Iris pigment epithelial cell (primary cell): Measurements from ENCODE around the gene KRTAP10-2.
"Not testable (repeated sequence)": the region's sequence is repeated elsewhere in the genome, so short reads cannot be mapped to it uniquely, and the experiment has no call there.

ENCODE experiments used
- DNase-seq: peaks from one replicate; pipeline ENCODE4 v3.0.0-alpha.2; 2011; ENCODE audit warnings: low read depth

Gene KRTAP10-2

DNA sequence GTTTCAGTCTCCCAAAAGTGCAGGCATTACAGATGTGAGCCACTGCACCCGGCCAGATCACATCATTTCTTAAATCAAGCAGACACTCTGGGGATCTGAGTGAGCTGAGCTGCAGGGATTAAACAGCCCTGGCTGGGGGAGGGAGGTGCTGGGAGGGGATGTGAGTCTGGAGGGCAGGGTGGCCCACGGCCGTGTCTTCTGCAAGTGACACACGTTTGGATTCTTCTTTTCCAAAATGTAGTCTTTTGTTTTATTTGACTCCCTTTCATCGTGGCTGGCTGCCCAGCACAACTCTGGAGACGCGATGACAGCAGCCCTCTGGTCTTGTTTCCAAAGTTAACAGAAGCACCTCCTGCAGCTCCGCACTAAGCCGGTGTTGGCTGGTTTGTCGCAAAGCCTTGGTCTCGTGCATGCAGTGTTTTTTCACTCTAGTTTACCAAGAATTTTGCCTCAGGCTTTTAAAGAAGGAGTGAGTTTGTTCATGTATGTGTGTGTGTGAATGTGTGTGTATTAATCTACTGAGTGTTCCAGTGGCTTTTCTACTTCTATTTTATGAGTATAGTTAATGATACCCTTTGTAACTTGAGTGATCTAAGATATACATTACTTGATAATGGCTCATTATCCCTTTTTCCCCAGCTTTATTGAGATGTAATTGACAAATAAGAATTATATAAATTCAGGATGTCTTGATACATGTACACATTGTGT is 31.9 kb upstream of the KRTAP10-2 start:
- DNase-seq: no peak

DNA sequence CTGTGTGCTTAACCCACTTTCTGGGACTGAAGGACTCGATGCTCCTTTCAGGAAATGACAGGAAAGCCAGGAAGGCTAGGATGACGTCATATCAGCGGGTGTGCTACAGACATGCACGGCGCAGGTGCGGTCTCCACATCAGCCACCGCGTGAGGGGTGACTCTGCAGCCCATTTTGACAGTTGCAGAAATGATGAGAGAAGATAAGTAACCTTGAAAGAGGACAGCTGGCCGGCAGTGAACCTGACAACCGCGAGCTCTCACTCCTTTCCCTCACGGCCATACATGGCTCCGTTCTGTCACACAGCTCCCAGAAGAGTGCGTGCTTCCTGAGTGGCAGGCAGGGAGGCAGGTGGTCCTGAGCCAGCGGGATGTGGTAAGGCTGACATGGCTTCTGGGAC is 30.8 kb upstream of the KRTAP10-2 start:
- DNase-seq: no peak

DNA sequence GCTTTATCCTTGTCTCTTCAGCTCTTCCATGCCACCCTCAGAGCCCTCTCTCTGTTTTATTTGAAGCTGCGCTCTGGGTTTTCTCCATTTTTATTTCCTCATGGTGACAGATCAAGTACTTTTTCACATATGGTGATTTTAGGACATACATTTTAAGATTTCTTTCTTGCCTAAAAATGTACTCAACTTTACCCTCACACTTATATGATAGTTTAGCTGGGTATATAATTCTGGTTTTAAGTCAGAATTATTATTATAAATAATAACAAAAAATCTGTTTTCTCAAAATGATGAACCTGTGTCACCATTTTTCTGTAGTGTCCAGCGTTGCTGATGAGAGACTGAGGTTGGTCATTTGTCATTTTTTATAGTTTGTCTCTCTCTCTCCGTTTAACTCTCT is 29.9 kb upstream of the KRTAP10-2 start:
- DNase-seq: no peak

DNA sequence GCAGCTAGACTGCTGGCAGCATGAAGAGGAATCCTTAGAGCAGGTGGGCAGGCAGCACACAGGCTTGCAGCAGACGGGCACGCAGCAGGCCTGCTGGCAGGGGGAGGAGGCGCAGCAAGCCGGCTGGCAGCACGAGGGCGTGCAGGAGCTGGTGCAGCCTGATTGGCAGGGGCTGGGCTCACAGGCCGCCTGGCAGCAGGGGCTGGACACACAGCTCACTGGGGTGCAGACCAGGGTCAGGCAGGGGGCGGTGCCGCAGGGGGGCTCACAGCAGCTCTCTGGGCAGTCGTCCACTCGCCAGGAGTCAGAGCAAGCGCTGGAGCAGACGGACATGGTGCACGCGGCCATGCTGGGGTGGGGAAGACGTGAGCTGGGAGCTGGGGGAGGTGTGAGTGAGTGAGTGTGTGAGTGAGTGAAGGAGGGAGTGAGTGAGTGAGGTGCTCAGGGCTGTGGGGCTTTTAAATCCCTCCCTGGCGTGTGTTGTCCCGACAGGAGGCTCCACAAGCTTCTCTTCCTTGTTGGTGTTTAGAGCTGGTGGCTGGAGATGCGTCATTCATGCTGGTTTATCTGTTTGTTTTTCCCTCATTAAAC is 29.0 kb upstream of the KRTAP10-2 start, which contains the start of gene KRTAP10-5:
KRTAP10-5 (minus strand) TSS at position 374 of the 591 bp plus-strand sequence; CDS start at position 348, 26 bp downstream.
- not testable (repeated sequence) for DNase-seq

DNA sequence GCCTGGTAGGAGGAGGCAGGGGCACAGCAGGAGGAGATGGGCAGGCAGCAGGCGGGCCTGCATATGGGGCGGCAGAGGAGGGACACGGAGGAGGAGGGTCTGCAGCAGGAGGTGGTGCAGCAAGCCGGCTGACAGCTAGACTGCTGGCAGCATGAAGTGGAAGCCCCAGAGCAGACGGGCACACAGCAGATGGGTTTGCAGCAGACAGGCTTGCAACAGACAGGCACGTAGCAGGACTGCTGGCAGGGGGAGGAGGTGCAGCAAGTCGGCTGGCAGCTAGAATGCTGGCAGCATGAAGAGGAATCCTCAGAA is 28.5 kb upstream of the KRTAP10-2 start:
- no peak for DNase-seq

DNA sequence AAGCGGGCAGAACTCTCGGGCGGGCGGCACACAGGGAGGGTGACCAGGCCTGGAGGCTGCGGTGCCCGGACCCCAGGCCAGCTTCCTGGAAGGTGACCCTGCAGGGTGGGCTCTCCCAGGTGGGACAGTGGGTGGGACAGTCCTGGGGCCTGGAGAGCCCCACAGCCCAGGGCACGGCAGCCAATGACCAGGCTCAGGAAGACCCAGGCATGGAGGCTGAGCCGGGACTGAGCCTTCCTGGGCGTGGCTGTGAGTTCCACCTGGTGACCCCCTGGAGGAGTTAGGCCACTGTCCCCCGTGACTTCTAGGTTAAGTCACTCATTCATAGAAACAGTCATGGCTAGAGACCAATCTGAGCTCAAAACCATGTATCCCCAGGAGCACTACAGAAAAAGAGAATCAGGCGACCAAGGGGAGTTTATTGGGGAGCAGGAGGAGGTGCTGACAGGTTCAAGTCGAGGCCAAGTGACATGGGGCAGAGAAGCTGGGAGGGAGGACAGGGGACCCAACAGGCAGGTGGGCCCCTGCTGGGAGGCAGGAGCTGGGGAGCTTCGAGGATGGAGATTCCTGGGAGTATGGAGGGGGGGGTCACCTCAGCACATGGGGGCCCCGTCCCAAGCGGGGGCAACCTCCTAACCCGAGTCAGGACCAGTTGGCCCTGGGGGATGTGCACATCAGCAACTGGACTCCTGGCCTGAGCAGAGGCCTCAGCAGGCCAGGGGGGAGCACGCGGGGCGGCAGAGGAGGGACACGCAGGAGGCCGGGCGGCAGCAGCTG is 27.9 kb upstream of the KRTAP10-2 start:
- DNase-seq: no peak

DNA sequence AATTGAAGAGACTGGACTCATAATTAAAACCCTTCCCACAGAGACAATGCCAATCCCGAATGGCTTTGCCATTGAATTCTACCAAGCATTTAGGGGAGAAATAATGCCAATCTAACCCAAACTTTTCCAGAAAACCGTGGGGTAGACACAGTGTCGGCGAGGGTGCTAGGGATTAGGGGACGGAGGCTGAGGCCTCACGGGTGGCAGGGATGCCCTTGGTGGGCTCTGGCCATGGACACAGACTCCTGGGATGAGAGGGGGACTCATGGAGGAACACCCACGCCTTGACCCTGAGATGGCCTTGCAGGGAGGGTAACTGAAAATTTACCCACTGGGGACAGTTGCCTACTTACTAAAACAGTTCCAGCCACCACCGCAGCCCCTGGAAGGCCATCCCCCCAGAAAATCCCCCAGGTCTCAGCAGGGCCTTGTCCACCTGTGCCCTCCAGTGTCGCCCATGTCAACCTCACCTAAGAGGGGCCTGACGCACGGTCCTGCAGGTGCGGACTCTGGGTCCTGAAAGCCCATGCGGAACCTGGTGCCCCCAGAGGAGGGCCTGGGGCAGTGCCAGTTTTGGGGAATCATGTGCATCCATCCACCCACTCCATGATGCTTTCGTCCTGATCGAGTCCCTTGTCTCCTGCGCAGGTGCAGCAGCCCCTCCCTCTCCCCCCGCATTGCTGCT is 27.2 kb upstream of the KRTAP10-2 start:
- no peak for DNase-seq

DNA sequence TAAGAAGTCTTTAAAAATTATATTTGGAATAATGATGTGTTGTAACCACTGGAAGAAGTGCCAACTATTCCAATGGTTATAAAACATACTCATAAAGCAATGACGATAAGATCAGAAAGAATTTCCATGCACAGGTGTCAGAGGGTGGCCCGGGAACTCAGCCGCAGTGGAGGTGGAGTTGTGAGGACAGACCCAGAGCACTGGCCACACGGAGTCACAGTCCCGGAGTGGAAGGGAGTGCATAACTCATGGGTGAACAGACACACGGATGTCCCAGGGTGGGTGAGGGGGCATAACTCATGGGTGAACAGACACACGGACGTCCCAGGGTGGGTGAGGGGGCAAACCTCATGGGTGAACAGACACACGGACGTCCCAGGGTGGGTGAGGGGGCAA is 24.7 kb upstream of the KRTAP10-2 start:
- DNase-seq: no peak

DNA sequence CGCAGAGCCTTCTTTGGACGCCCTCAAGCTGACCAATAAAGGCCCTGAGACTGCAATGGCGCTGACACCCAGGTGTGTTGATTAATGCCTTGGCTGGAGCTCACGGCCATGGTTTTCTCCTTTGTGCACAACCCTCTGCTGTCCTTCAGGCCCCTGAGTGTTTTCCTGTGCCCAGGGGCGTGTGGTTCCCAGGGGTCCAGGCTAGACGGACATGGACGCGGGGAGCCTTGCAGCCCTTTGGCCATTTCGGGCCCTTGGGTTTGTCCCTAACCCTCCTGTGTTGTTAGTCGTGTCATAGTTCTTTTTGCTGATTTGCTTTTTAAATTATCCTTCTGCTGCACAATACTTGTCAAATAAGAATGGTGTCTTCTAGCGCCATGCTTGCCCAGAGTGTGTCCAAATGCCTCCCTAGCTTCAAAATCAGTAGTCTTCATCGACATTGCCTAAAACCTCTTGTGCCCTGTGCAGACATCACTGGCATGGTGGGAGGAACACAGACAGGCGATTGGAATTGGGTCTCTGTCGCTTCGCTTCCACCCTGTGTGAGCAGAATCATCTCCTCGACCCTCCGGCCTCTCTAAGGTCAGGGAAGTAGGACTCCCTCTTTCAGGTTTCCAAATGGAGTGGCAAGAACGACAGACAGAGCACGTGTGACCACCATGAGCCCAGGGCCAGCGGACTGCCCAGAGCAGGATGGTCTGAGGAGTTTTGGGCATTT is 24.2 kb upstream of the KRTAP10-2 start:
- DNase-seq: no peak

DNA sequence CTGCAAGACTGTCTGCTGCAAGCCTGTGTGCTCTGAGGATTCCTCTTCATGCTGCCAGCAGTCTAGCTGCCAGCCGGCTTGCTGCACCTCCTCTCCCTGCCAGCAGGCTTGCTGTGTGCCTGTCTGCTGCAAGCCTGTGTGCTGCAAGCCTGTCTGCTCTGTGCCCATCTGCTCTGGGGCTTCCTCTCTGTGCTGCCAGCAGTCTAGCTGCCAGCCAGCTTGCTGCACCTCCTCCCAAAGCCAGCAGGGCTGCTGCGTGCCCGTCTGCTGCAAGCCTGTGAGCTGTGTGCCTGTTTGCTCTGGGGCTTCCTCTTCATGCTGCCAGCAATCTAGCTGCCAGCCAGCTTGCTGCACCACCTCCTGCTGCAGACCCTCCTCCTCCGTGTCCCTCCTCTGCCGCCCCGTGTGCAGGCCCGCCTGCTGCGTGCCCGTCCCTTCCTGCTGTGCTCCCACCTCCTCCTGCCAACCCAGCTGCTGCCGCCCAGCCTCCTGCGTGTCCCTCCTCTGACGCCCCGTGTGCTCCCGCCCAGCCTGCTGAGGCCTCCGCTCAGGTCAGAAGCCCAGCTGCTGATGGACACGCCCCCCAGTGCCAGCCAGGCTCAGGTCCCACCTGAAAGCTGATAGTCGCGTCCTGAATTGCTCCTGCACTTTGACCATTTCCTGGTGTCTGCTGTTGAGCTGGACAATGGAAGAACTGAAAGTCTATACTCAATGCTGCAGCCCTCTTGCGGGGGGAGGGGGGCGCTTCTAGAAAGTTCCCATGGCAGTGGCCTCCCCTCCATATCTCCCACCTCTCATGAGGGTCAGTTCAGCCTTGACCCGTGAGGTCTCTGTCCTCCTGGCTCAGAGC is 23.4 kb upstream of the KRTAP10-2 start:
- no peak for DNase-seq

DNA sequence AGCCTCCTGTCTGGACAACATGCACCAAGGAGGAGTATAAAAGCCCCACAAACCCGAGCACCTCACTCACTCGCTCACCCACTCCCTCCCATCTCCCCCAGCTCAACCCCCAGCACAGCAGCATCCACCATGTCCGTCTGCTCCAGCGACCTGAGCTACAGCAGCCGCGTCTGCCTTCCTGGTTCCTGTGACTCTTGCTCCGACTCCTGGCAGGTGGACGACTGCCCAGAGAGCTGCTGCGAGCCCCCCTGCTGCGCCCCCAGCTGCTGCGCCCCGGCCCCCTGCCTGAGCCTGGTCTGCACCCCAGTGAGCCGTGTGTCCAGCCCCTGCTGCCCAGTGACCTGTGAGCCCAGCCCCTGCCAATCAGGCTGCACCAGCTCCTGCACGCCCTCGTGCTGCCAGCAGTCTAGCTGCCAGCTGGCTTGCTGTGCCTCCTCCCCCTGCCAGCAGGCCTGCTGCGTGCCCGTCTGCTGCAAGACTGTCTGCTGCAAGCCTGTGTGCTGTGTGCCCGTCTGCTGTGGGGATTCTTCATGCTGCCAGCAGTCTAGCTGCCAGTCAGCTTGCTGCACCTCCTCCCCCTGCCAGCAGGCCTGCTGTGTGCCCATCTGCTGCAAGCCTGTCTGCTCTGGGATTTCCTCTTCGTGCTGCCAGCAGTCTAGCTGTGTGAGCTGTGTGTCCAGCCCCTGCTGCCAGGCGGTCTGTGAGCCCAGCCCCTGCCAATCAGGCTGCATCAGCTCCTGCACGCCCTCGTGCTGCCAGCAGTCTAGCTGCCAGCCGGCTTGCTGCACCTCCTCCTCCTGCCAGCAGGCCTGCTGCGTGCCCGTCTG is 22.5 kb upstream of the KRTAP10-2 start, which contains the start of gene KRTAP10-4:
KRTAP10-4 (plus strand) TSS at position 100 of the 827 bp plus-strand sequence; CDS start at position 130, 30 bp downstream.
- DNase-seq: not testable (repeated sequence)

DNA sequence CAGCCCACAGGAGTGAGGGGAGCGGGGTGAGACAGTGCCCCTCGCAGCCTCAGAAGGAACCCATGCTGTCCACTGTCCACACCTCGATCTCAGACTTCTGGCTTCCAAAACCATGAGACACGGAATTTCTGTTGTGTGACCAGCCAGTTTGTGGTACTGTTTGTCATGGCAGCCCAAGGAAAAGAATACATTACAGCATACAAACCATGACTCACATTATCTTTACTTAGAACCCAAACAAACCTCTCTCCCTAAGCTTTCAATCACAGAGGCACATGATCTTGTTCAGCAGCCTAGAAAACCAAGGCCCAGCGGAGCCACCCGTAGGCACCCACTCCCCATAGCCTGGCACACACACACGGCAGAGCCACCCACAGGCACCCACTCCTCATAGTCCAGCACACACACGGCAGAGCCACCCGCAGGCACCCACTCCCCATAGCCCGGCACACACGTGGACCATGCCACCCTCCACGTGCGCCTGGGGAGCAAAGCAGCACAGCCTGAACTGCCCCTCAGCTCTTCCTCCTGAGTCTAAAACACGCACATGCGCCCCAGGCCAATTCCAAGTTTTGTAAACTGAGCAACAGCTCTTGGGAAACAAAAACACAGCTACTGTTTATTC is 21.8 kb upstream of the KRTAP10-2 start:
- peak; percentile 7 for DNase-seq

DNA sequence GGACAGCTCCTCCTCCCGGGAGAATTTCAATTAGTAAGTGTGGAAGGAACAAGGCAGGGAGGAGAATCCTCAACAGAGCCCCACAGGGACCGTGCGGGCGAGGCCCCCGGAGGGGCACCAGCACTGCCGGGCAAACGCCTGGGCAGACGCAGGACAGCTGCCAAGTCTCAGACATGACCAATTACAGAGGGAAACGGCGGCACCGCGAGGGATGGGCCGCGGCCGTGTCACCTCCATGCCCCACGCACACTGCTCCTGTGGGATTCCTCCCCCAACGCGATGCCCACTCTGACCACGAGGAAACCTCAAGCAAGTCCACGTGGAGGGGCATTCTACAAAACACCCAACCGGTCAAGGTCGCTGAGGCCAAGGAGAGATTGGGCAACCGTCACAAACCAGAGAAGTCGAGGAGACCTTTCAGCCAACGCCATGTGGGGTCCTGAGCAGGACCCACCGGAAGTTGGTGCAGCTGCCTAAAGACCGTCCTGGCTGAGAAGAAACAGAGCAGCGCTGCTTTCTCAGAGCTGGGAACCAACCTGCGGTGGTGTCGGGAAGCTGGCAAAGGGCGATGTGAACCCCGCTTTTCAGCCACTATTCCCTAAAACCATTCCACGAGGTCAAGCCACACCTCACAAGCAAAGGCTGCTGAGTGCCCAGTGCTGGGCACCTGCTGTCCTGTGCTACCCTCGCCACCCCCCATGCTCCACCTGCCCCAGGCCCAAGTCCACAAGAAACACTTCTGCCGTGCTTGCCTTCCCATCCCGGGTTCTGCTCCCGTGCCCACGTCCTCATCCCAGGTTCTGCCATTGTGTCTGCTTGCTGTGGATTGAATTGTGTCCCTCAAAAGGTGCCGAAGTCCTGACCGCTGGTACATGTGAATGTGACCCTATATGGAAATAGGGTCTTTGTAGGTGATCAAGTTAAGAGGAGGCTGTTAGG is 20.8 kb upstream of the KRTAP10-2 start:
- DNase-seq: no peak

DNA sequence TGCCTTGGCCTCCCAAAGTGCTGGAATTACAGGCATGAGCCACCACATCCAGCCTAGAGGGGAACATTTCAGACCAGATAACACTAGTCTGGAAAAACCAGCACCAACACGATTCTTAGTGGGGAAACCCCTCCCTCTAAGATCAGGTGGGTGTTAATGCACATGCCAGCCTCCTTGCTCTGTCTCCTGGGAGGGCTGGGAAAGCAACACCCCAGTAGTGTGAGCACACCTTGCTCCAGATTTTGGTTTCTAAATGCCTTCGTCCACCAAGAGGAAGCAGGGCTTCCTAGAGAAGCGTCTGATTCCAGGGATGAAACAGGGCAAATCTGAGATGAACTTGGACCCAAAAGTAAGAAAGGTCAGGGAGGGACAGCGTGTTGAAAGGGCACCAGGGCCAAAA is 20.0 kb upstream of the KRTAP10-2 start:
- DNase-seq: no peak

DNA sequence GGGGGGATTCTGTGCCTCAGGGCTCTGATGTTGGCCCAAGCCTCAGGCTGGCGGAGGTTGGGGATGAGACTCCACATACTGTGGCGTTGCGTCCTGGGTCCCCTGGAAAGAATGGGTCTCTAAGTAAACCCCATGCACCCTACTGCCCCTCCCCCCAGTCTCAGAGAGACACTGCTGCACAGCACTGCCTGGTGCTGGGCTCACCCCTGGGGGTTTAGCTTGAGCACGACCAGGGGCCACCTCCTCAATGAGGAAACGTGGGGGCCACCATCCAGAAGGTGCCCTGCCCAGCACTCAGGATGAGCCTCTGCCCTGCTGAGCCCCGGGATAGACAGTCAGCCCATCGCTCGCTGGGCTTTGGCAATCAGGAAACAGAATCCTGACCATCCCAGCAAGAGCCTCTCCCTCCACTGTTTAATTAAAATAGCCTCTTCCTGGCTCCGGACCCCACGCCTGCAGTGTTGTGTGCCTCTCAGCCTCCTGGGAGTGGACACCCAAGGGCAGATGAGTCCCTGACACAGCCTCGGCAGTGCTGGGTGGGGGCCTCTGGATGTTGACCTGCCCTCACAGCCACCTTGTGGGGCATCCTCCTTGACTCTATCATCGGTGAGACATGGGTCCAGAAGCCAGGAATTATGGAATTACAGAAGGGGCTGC is 18.7 kb upstream of the KRTAP10-2 start:
- no peak for DNase-seq

DNA sequence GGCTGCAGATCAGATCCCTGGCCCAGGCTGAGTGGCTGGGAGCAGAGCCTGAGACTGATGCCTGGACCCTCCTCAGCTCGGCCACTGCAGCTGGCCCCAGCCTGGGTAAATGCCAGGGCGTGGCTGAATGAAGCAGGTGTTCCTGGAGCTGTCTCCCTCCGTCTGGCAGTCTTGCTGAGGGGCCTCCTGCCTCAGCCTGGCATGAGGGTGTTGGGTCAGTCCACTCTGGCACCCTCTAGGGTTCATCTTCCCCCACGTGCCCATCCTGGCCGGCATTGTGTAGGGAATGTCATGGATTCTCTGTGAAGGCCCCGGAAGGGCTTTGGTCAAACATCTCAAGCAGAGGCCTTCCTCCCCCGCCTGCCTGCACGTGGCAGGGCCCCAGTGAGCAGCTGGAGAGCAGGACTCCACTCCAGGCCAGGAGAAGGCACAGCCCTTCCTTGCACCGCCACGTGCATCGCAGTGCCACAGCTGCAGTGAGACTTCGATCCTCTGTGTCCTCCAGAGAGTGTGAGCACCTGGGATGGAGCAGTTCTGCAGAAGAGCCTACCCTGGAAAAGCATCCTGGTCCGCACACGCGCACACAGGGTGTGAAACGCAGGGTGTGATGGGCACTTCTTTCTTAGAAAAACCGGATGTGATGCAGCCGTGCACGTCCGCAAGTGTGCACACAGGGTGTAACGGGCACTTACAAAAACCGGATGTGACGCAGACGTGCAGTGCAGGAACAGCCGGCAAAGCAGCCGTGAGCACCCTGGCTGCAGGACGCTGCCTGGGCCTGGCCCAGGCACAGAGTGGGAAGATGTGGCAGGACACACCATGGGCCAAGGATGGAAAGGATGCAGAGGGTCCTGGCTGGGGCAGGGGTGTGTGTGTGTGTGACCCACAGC is 17.6 kb upstream of the KRTAP10-2 start:
- DNase-seq: no peak

DNA sequence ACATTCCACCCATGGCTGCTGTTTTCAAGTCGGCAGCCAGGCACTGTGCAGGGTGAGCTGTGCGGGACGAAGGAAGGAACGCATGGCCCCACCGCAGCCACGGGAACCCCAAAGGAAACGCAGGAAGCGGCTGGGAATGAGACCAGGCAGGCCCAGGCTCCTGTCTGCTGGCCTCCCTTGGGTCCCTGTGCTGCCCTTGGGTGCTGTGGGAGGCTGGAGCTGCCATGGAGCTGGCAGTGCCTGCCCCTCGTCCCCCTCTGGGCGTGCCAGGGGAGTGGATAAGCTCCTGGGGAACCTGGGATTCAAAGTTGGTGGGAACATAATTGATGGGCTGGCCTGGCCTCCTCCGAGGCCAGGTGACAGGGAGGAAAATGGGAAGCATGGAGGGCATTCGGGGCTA is 17.0 kb upstream of the KRTAP10-2 start:
- DNase-seq: no peak
